GM12873 (cell line): Measurements from ENCODE around the gene STOX2.

Source experiments
- TF ChIP-seq, protein P1 (sequence below): IDR thresholded peaks from 2 replicates; pipeline ENCODE4 v1.5.1; 2012; ENCODE audit warnings: low read depth, mild to moderate bottlenecking, moderate library complexity, low read length, control low read depth; ENCODE audit not compliant: insufficient read depth; ENCODE audit errors: missing control alignments

Gene STOX2

GRCh38 chr4:183936574-183937345 lies 31.7 kb downstream of the STOX2 start:
- TF ChIP-seq, protein P1, sequence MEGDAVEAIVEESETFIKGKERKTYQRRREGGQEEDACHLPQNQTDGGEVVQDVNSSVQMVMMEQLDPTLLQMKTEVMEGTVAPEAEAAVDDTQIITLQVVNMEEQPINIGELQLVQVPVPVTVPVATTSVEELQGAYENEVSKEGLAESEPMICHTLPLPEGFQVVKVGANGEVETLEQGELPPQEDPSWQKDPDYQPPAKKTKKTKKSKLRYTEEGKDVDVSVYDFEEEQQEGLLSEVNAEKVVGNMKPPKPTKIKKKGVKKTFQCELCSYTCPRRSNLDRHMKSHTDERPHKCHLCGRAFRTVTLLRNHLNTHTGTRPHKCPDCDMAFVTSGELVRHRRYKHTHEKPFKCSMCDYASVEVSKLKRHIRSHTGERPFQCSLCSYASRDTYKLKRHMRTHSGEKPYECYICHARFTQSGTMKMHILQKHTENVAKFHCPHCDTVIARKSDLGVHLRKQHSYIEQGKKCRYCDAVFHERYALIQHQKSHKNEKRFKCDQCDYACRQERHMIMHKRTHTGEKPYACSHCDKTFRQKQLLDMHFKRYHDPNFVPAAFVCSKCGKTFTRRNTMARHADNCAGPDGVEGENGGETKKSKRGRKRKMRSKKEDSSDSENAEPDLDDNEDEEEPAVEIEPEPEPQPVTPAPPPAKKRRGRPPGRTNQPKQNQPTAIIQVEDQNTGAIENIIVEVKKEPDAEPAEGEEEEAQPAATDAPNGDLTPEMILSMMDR, result no peak

GRCh38 chr4:183940864-183941263 lies 35.8 kb downstream of the STOX2 start:
- TF ChIP-seq, protein P1, result no peak

GRCh38 chr4:183941964-183942363 lies 36.9 kb downstream of the STOX2 start:
- TF ChIP-seq, protein P1, result no peak

- TF ChIP-seq, protein P1, result no peak
These were observed 40.6 kb downstream of the STOX2 start for GRCh38 chr4:183945741-183946140.

GRCh38 chr4:183950536-183950935 lies 45.4 kb downstream of the STOX2 start:
- TF ChIP-seq, protein P1, result no peak

DNA sequence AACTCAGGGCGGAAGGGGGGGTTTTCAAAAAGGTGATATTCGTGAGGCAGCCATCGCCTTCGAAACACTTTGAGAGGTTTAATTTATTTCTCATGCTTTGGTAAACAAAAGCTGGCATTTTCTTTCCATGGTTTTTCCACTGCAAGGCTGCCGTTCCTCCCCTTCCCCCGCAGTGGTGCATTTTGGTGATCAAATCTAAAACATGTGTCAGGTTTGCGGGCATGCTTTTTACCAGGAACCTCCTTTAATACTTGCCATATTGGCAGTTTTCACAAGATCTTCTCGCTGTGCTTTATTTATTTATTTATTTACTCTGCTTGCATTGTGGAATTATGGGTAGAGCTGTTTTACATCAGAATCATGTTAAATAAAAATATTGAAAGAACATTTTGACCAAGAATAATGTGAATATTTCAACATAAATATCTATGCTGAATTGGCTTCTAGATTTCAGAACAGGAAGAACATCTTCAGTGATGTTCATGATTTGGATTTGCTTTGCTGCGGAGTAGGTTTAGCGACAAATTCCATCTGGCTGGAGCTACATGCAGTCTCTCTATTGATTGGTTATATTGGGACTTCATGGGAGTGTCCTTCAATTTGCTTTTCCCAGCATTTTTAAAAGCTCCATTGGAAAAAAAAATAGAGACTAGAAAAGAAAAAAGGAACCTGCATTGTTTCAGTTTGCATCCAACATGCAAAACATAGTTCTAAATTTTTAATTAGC lies 54.4 kb downstream of the STOX2 start:
- TF ChIP-seq, protein P1, result no peak

GRCh38 chr4:183960046-183960420 lies 54.9 kb downstream of the STOX2 start:
- TF ChIP-seq, protein P1, result no peak
